ENCODE data around the gene DDX54. TPM values are rescaled to one million over a fixed set of nuclear protein-coding genes. Genes with fewer than 3 reads are reported as not detected.

The DDX54 gene
- total and polyA plus RNA-seq, 7 donors: 53.6 to 93.5 (median 79.4) TPM

DNA sequence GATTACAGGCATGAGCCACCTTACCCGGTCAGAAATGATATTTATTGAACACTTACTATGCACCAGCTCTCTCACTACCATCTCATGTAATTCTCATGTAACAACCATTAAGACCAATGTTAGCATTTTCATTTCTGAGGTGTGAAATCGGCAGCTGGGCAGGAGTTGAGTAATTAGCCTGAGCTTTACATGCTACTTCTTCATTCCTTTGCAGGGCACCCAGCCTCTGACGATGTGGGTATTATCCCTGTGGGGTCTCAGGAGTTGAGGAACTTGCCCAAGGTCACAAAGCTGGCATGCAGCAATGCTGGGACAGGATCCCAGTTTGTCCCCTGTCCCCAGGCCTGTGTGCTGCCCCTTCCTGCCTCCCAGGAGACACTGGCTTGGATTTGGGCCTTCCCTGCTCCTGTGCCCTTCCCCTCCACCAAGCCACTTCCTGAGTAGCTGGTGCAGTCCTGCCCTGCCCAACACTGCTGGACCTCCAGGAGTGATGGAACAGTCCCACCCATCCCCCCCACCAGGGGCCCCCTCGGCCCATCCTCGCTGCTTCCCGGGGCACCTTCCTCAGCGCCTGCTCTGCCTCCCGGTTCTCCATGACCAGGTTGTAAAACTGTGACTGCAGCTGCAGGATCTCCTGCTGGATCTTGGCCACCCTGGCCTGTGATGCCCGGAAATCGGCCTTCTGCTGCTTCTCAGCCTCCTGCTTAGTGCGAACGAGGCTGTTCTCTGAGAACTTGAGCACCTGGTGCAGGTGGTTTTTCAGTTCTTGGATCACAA is 14.9 kb upstream of the DDX54 start:
- H3K4me1 ChIP-seq: peaks cover 14% of the 10 kb centered on the region
- no peaks in the 10 kb centered on the region for H3K27me3 ChIP-seq (ENCODE audit: insufficient read depth in 3 of 3, low read length in 2 of 3)
- DNase-seq: no peak
- H3K9me3 ChIP-seq: no peaks in the 10 kb centered on the region
- no peak for ATAC-seq
- H3K27ac ChIP-seq: no peak overlapping the region
- no peaks in the 10 kb centered on the region for H3K36me3 ChIP-seq (ENCODE audit: insufficient read depth in 1 of 2, low read depth in 1 of 2)
- no peak overlapping the region for H3K4me3 ChIP-seq
- WGBS, 3 donors: 75 to 79% (median 76%) methylated on average over 12 of the region's 12 CpGs
- intact Hi-C loops (cut with DNase I): no loop called here
- TF ChIP-seq, protein P1, sequence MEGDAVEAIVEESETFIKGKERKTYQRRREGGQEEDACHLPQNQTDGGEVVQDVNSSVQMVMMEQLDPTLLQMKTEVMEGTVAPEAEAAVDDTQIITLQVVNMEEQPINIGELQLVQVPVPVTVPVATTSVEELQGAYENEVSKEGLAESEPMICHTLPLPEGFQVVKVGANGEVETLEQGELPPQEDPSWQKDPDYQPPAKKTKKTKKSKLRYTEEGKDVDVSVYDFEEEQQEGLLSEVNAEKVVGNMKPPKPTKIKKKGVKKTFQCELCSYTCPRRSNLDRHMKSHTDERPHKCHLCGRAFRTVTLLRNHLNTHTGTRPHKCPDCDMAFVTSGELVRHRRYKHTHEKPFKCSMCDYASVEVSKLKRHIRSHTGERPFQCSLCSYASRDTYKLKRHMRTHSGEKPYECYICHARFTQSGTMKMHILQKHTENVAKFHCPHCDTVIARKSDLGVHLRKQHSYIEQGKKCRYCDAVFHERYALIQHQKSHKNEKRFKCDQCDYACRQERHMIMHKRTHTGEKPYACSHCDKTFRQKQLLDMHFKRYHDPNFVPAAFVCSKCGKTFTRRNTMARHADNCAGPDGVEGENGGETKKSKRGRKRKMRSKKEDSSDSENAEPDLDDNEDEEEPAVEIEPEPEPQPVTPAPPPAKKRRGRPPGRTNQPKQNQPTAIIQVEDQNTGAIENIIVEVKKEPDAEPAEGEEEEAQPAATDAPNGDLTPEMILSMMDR (IDR thresholded peaks at IDR 0.05): no peak

DNA sequence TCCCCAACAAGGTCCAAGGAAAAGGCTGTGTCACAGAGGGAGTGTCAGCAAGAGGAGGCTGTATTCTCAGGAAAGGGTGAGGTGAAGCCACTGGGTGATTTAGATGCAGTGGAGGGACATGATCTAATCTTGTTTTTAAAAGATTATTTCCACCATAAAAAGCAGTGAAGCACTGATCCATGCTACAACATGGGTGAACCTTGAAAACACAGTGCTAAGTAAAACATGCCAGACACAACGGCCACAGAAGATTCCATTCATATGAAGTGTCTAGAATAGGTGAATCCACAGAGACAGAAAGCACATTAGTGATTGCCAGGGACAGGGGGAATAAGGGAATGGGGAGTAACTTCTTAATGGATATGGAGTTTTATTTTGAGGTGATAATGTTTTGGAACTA is 13.0 kb upstream of the DDX54 start:
- no peaks in the 10 kb centered on the region for H3K9me3 ChIP-seq
- no peak overlapping the region for H3K27ac ChIP-seq
- H3K4me3 ChIP-seq: no peak overlapping the region
- no peaks in the 10 kb centered on the region for H3K36me3 ChIP-seq (ENCODE audit: insufficient read depth in 1 of 2, low read depth in 1 of 2)
- DNase-seq: no peak
- peaks cover 16% of the 10 kb centered on the region for H3K4me1 ChIP-seq
- H3K27me3 ChIP-seq (ENCODE audit: insufficient read depth in 3 of 3, low read length in 2 of 3): no peaks in the 10 kb centered on the region
- intact Hi-C loops (cut with DNase I): loop anchor here in 1 of 2 donors (5.0 kb wide), 1 partner anchor 74 kb away; no protein-coding TSS in a partner anchor
- TF ChIP-seq, protein P1 (IDR thresholded peaks at IDR 0.05): no peak
- WGBS, 3 donors: 52 to 74% (median 72%) methylated on average over 1 of the region's 1 CpG
- ATAC-seq: no peak

DNA sequence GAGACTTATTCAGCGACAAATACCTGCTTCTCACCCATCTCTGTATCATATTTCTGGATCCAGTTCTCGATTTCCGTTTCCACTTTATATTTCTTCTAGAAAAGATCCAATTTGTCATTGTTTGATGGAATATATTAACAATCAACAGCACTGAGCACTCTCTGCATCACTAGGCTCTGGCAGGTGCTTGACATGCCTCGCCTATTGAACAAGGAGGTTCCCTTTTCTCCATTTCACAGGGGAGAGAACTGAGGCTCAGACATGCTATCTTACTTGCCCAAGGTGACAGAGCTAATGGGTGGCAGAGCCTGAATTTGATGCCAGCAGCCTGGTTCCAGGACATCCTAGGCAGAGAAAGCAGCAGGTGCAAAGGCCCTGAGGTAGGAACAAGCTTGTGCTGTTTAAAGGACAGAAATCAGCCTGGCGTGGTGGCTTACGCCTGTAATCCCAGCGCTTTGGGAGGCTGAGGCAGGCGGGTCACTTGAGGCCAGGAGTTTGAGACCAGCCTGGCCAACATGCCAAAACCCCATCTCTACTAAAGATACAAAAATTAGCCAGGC is 12.3 kb upstream of the DDX54 start:
- Histone ChIP-seq H3K4me1 (peaks cover 16% of the 10 kb centered on the region), H3K27ac (no peak overlapping the region), H3K4me3 (no peak overlapping the region), H3K27me3 (ENCODE audit: insufficient read depth in 3 of 3, low read length in 2 of 3) (no peaks in the 10 kb centered on the region), H3K36me3 (ENCODE audit: insufficient read depth in 1 of 2, low read depth in 1 of 2) (no peaks in the 10 kb centered on the region), H3K9me3 (no peaks in the 10 kb centered on the region)
- intact Hi-C loops (cut with DNase I): loop anchor here in 1 of 2 donors (5.0 kb wide), 1 partner anchor 75 kb away; no protein-coding TSS in a partner anchor
- TF ChIP-seq, protein P1 (IDR thresholded peaks at IDR 0.05): no peak
- DNase-seq (peak in 1 of 2 donors; percentile 12), ATAC-seq (no peak)
- WGBS, 3 donors: 90 to 95% (median 92%) methylated on average over 8 of the region's 8 CpGs

DNA sequence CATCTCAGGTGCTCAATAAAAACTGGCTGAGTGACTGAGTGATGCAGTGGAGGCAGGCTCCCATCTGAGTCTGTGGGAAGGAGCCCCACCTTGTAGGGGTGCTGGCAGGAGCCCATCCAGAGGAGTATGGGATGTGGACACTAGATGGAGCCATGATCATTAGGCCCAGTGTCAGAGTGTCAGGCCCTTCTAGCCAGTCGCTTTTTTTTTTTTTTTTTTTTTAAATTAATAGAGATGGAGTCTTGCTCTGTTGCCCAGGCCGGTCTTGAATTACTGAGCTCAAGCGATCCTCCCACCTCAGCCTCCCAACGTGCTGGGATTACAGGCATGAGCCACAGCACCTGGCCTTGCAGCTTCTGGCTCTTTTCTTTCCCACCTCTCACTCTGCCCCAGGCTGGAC is 11.7 kb upstream of the DDX54 start:
- WGBS, 3 donors: 1 to 3% (median 3%) methylated on average over 3 to 4 of the region's 4 CpGs
- no peak overlapping the region for H3K27ac ChIP-seq

More for the DNA sequence above, 11.7 kb upstream of the DDX54 start:
- TF ChIP-seq, protein P1 (IDR thresholded peaks at IDR 0.05): peak; percentile 62
- Histone ChIP-seq H3K36me3 (ENCODE audit: insufficient read depth in 1 of 2, low read depth in 1 of 2) (peaks cover 0 to 3% of the 10 kb centered on the region in 2 donors), H3K4me1 (peaks cover 16% of the 10 kb centered on the region), H3K27me3 (ENCODE audit: insufficient read depth in 3 of 3, low read length in 2 of 3) (no peaks in the 10 kb centered on the region), H3K4me3 (no peak overlapping the region), H3K9me3 (no peaks in the 10 kb centered on the region)
- ATAC-seq (peak; percentile 74 to 90 (median 86)), DNase-seq (peak; percentile 63 to 73)
- intact Hi-C loops (cut with DNase I): loop anchor here in 1 of 2 donors (5.0 kb wide), 1 partner anchor 75 kb away; no protein-coding TSS in a partner anchor

All from psoas muscle (tissue), 8 donors.